NCI-H2196 (cell line): ENCODE measurements around the gene IPO9.
"Not testable (repeated sequence)": the region's sequence is repeated elsewhere in the genome, so short reads cannot be mapped to it uniquely, and the experiment has no call there.

ENCODE experiments used
- DNase-seq: peaks from one replicate; lab custom pipeline; 2025; ENCODE audit not compliant: unreplicated experiment; lab: John Stamatoyannopoulos, UW

IPO9 gene

DNA sequence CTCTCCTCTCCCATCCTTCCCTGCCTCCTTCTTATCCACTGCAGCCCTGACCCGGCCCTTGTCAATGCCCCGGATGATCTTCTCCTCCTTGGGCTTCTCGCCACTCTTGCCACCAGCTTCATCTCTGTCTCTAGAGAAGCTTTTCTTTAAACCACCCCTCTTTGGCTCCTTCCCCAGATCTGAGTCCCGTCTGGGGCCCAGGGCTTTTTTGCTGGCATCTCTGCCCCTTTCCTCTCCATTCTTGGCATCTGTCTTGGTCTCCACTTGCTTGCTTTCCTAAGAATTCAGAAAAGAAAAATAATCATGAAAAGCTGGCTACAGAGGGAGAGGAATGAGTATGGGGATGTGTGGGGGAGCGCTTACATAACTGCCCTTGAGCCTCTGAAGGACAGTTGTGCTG lies 71.5 kb downstream of the IPO9 start:
- DNase-seq = no peak

- not testable (repeated sequence) for DNase-seq
These were observed 72.1 kb downstream of the IPO9 start for GRCh38 chr1:201901036-201901435.

DNA sequence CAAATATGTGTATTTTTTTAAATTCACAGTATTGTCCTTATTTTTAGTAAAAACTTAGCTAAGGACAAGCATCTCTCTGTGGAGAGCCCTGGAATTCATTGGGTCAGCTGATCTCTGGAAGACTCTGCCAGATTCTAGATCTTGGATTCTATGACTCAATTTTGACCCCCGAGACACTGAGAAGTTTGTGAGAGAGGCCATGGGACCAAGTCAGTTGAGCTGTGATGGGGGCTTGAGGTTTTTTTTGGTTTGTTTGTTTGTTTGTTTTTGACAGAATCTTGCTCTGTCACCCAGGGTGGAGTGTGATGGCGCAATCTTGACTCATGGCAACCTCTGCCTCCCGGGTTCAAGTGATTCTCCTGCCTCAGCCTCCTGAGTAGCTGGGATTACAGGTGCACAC lies 73.2 kb downstream of the IPO9 start:
- no peak for DNase-seq

- DNase-seq = no peak
These were observed 74.2 kb downstream of the IPO9 start for GRCh38 chr1:201903135-201903534.

DNA sequence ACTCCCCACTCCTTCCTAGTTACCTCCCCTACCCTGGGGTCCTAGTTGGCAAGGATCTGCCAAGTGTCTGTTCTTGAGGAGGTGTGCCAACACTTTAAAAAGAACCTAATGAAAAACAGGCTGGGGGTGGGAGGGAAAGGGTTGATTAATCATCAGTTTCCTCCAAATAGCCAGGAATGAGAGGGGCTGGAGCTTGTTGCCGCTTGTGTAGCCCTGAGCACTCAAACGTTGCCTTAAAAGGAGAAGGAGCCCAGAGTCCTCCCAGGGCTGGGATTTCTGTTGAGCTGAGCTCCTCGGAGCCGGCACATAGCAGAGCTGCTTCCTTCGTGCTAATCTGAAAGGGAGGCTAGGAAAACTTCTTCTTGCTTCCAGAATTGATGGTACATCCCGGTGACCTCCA lies 75.6 kb downstream of the IPO9 start:
- no peak for DNase-seq

DNA sequence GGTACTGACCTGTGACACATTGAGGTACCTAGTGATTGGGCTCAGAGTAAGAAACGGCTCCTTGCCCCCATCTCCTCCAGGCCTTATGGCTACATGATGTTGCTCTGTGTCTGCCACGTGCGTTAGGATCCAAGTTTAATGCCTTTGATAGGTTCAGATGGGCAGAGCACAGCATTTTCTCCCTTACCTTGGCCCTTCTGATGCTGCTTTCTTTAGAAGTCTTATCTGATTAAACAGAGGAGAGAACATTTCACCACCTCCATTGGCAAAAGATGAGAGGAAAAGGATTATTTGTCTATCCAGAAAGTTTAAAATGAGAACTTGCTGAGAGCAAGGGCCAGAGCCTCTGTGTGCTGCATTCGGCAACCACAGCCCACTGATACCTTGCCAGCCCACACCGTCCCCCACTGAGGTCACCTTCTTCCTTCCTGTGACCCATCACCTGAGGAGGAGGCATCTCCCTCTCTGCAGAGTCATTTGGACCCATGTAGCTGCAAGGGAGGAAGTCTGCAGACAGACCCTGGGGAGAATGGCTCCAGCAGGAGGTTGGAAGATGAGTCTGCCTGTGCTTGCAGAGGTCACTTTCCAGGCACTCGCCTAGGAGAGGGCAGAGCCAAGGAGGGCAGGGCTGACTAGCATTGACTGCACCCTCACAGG lies 76.4 kb downstream of the IPO9 start:
- no peak for DNase-seq

- DNase-seq = no peak
These were observed 77.4 kb downstream of the IPO9 start for GRCh38 chr1:201906336-201906735.

DNA sequence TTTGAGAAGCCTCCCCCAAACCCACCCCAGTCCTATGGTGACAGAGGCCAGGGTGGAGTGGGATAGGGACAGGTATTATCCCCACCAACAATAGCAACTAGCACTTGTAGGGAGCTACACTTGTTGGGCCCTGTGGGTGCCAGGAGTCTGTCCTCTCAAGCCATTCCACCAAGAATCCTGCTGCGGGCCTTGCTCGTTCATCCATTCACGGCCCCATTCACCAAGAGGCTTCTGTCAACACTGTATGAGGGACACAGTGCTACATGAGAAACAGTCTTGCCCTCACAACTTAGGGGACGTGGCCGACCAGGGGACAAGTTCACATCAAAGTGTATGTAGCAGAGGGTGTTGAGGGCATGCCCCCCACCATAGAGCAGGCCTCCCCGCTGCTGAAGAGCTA lies 78.7 kb downstream of the IPO9 start:
- no peak for DNase-seq

- no peak for DNase-seq
These were observed 83.0 kb downstream of the IPO9 start for GRCh38 chr1:201911826-201912571.

- no peak for DNase-seq
These were observed 83.9 kb downstream of the IPO9 start for GRCh38 chr1:201912832-201913231.

DNA sequence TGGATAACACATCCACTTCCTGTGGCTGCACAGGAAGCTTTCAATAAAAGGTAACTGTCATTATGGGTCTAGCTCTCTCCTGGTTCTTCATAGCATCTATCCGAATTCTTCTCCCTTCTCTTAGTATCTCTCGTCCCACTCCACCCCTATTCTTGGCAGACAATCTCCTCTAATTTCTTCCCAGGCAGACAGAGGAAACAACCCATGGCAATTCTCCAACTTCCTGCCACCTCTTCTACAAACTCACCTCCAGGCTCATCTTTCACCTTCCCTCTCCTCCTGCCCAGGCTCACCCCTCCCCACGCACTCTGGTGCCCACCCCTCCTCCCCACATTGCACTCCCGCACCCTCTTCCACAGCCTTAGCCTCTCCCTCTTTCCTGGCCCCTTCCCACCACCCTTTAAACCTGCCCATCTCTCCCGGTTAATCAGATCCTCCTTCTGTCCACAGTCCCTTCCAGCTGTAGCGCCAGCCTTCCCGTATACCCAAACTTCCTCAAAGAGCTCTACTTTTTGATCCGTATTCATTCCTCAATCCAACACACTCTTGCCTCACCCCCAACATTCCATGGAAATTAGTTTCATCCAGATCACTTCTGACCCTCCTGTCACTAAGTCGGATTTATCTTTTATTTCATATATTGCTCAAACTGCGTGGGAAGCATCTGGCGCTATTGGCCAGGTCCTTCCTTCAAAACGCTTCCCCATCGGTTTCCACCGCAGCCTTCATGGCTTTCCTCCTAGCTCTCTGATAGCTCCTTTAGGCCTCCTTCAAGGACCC lies 85.7 kb downstream of the IPO9 start:
- no peak for DNase-seq

- DNase-seq = peak; percentile 37
These were observed 87.8 kb downstream of the IPO9 start for GRCh38 chr1:201916649-201917249.

DNA sequence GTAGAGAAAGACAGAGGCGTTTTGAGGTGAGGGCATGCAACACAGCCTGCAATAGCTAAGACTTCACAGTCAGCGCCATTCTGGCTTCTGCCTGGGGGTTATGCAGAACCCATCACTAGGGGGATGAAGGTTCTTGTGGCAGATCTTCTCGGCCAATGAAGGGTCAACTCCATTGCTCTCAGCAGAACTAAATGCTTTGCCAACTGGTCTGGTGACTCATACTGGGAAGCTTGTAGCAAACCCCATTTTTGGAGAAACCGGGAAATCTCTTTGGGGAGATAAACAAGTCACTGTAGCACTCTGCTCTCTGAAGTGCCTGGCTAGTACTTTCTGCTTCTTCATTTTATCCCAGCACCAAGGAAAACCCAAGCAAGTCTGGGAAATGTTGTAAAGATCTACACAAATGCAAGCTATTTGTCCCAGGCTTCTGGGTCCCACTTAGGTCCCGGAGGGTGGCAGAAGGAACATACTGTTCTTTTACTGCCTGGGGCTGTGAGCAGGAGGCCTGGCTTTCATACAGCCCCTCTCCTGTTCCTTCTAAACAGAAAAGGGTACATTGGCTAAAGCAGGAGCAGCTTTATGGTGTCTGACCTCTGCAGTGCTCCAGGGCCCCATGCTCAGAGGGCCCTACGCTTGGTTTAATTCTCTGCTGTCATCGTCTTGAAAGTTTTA lies 88.5 kb downstream of the IPO9 start:
- no peak for DNase-seq

DNA sequence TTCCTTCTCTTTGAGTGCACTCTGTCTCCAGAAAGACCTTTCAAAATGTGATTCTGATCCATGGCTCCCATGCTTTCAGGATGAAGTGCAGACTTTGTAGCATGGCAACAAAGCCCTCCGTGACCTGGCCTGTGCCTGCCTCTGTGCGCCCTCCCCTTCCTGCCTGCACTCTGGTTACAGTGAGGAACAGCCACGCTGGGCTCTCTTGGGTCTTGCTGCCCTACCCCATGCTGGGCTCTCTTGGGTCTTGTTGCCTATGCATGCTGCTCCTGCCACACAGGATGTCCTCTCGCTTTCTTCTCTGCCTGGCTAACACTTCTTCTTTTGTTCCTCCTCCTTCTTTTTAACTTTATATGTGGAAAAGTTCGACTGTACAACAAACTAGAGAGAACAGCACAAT lies 89.4 kb downstream of the IPO9 start:
- no peak for DNase-seq

- no peak for DNase-seq
These were observed 93.1 kb downstream of the IPO9 start for GRCh38 chr1:201921952-201922558.

GRCh38 chr1:201925301-201925567 lies 96.3 kb downstream of the IPO9 start:
- DNase-seq = no peak

- DNase-seq = no peak
These were observed 97.2 kb downstream of the IPO9 start for GRCh38 chr1:201925981-201926645.

GRCh38 chr1:201928266-201928665 lies 99.3 kb downstream of the IPO9 start:
- DNase-seq = no peak

DNA sequence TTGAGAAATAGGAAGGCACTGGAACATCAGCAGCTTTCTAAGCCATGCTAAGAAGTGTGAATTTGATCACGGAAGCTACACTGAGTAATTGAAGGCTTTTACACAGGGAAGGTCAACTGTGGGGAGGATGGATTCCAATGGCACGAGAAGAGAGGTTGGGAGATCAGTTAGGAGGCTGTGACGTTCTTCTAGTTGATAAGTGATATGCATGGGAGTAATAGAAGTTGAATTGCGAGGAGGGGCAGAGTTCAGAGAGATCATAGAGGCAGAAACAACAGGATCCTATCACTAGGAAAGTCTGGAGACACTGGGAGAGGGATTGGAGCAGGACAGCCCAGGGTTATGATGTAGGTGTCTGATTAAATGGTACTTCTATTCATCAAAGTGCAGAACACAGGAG lies 101.2 kb downstream of the IPO9 start:
- no peak for DNase-seq

GRCh38 chr1:201930803-201931202 lies 101.8 kb downstream of the IPO9 start:
- no peak for DNase-seq
